Choroid plexus epithelial cell (primary cell): ENCODE measurements around the gene NAA16.

Experiments used
- DNase-seq: peaks from one replicate; pipeline ENCODE4 v3.0.0-alpha.2; 2010; ENCODE audit warnings: low read depth
- H3K4me3 ChIP-seq: 2 replicates; pipeline ENCODE4 v1.5.1; 2011; ENCODE audit warnings: low read depth, mild to moderate bottlenecking, control low read depth, low read length, moderate library complexity
- CTCF ChIP-seq: conservative IDR thresholded peaks from 2 replicates; pipeline ENCODE4 v1.5.1; 2011; ENCODE audit warnings: low read depth, mild to moderate bottlenecking, control low read depth, inconsistent platforms, low read length, moderate library complexity

Gene NAA16

GRCh38 chr13:41426047-41426446 lies 115.0 kb downstream of the NAA16 start:
- TF ChIP-seq CTCF, result no peak
- no peak for DNase-seq
- H3K4me3 ChIP-seq, result no peak overlapping the region
